Measurements from ENCODE around the gene SLC25A48. TPM values are rescaled to one million over a fixed set of nuclear protein-coding genes. Genes with fewer than 3 reads are reported as not detected.

SLC25A48 gene
- total RNA-seq, 2 donors from 2014 or later = 0.78 to 2.8 TPM

DNA sequence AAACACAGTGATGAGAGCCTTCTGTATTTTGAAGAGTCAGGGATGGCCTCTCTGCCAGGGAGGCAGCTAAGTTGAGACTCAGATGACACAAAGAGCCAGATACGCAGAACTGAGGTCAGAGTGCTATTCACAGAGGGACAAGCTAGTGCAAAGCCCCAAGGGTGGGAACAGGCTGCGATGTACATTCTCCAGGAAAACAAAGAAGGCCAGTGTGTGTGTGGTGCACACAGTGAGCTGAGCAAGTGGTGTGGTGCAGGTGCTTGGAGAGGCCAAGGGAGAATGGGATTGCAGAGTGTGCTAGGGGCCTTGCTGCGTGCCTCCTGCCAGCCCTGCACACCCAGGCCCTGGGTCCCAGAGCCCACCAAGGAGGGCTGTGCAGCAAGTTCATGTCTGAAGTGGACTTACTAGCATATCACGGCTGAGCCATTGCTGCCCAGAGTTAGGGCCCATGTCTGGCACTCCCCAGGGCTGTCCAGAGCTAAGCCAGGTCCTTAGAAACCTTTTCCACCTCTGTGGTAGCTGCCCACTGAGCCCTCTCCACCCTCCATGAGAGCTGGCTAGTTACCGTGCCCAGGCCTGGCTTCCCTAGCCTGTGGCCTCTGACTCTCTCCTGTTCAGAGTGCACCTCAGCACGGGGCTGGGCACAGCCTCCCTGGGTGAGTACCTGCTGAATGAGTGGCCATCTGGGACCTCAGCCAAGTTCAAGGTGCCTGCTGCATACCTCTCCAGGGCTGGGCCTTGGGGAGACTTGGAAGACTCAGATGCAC is 9.3 kb downstream of the SLC25A48 start:
- Histone ChIP-seq H3K9me3 (no peaks in the 10 kb centered on the region), H3K4me3 (no peak overlapping the region), H3K27me3 (replicated peaks; ENCODE audit: insufficient read depth) (no peaks in the 10 kb centered on the region), H3K36me3 (no peaks in the 10 kb centered on the region), H3K4me1 (ENCODE audit: control insufficient read depth in 1 of 2, low read depth in 2 of 2) (no peaks in the 10 kb centered on the region), H3K27ac (no peak overlapping the region)
- ATAC-seq (ENCODE audit: insufficient number of reproducible peaks, low FRiP score, low read depth) (no peak), DNase-seq (ENCODE audit: low spot score) (no peak)
- TF ChIP-seq, protein P1, sequence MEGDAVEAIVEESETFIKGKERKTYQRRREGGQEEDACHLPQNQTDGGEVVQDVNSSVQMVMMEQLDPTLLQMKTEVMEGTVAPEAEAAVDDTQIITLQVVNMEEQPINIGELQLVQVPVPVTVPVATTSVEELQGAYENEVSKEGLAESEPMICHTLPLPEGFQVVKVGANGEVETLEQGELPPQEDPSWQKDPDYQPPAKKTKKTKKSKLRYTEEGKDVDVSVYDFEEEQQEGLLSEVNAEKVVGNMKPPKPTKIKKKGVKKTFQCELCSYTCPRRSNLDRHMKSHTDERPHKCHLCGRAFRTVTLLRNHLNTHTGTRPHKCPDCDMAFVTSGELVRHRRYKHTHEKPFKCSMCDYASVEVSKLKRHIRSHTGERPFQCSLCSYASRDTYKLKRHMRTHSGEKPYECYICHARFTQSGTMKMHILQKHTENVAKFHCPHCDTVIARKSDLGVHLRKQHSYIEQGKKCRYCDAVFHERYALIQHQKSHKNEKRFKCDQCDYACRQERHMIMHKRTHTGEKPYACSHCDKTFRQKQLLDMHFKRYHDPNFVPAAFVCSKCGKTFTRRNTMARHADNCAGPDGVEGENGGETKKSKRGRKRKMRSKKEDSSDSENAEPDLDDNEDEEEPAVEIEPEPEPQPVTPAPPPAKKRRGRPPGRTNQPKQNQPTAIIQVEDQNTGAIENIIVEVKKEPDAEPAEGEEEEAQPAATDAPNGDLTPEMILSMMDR (IDR thresholded peaks at IDR 0.05) = no peak

DNA sequence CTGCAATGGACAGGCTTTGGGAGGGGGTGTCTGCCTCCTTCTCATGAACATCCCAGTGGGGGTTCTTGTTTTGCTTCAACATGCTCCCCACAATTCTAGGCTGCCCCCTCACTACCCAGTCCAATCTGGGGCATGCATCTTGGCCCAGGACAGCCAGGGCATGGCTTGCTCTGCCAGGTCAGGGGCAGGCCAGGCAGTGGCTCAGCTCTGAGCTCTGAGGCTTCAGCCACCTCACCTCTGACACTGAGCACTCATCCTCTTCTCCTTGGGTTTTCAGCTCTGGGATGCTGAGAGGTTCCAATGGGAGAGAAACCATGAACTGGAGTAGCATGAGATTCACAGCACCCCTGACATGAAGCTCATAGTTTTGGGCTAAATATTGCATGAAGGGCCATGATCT is 11.8 kb downstream of the SLC25A48 start:
- Histone ChIP-seq H3K27me3 (replicated peaks; ENCODE audit: insufficient read depth) (no peaks in the 10 kb centered on the region), H3K4me3 (no peak overlapping the region), H3K27ac (no peak overlapping the region), H3K9me3 (no peaks in the 10 kb centered on the region), H3K36me3 (no peaks in the 10 kb centered on the region), H3K4me1 (ENCODE audit: control insufficient read depth in 1 of 2, low read depth in 2 of 2) (no peaks in the 10 kb centered on the region)
- TF ChIP-seq, protein P1 (IDR thresholded peaks at IDR 0.05) = no peak
- ATAC-seq (ENCODE audit: insufficient number of reproducible peaks, low FRiP score, low read depth) (no peak), DNase-seq (ENCODE audit: low spot score) (no peak)

DNA sequence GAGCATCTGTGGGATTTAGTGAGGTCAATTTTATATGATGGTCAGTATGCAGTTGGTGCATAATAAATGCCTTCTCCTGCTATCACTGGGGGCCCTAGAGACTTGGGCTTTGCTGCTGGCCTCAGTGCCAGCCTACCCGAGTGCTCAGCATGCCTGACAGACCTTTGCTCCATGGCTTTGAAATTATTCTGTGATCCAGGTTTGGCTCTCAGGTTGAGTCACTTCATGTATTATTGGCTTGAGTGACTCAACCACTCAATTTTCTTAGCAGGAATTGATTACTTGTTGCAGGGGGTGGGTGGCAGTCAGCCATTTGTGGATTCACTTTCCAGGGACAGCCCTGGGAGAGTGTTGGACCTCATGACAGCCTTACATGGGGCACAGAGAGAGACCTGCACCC is 13.5 kb downstream of the SLC25A48 start:
- Histone ChIP-seq H3K9me3 (no peaks in the 10 kb centered on the region), H3K27ac (no peak overlapping the region), H3K27me3 (replicated peaks; ENCODE audit: insufficient read depth) (no peaks in the 10 kb centered on the region), H3K36me3 (no peaks in the 10 kb centered on the region), H3K4me3 (no peak overlapping the region), H3K4me1 (ENCODE audit: control insufficient read depth in 1 of 2, low read depth in 2 of 2) (no peaks in the 10 kb centered on the region)
- DNase-seq (ENCODE audit: low spot score) (no peak), ATAC-seq (ENCODE audit: insufficient number of reproducible peaks, low FRiP score, low read depth) (no peak)
- TF ChIP-seq, protein P1 (IDR thresholded peaks at IDR 0.05) = no peak

DNA sequence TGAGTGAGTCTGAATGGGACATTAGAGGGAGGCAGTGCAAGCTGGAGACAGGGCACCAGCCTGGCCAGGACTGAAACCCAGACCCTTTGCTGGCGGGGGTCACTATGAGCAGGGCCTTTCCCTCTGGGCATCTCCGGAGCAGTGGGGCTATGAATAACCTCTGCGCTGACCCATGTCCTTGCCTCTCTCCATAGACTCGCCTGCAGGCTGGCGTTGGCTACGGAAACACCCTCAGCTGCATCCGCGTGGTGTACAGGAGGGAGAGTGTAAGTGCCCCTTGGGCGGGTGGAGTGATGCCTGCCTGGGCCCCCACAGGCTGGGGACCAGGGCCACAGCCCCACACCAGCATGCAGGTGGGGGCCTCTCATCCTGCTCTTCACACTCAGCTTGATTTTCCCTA is 15.8 kb downstream of the SLC25A48 start:
- Histone ChIP-seq H3K27ac (no peak overlapping the region), H3K9me3 (no peaks in the 10 kb centered on the region), H3K4me3 (no peak overlapping the region), H3K4me1 (ENCODE audit: control insufficient read depth in 1 of 2, low read depth in 2 of 2) (no peaks in the 10 kb centered on the region), H3K27me3 (replicated peaks; ENCODE audit: insufficient read depth) (no peaks in the 10 kb centered on the region), H3K36me3 (no peaks in the 10 kb centered on the region)
- DNase-seq (ENCODE audit: low spot score) (no peak), ATAC-seq (ENCODE audit: insufficient number of reproducible peaks, low FRiP score, low read depth) (no peak)
- TF ChIP-seq, protein P1 (IDR thresholded peaks at IDR 0.05) = no peak

DNA sequence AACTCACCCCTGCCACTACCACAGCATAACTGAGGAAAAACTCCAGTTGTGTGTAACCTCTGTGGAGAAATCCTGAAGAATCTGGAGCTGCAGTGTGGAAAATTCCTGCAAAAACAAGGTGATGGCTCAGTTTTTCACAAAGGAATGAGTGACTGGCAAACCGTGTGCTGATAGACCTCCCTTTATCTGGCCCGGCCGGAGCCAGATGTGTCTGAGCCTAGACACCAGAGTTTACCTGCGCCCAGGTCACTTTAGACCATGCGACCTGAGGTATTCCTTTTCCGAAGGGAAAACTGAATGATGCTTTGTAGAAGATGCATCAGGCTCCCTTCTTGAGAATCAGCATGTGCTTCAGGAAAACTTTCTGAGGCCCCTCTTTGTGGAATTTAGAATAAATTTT is 16.2 kb downstream of the SLC25A48 start:
- DNase-seq (ENCODE audit: low spot score) = no peak
- Histone ChIP-seq H3K4me1 (ENCODE audit: control insufficient read depth in 1 of 2, low read depth in 2 of 2) (no peaks in the 10 kb centered on the region), H3K36me3 (no peaks in the 10 kb centered on the region), H3K27ac (no peak overlapping the region), H3K27me3 (replicated peaks; ENCODE audit: insufficient read depth) (no peaks in the 10 kb centered on the region), H3K4me3 (no peak overlapping the region), H3K9me3 (no peaks in the 10 kb centered on the region)
- no peak for ATAC-seq (ENCODE audit: insufficient number of reproducible peaks, low FRiP score, low read depth)
- TF ChIP-seq, protein P1 (IDR thresholded peaks at IDR 0.05) = no peak
